Osteoblast (primary cell): ENCODE data around the gene ARPC4. TPM values are rescaled to one million over a fixed set of nuclear protein-coding genes. Genes with fewer than 3 reads are reported as not detected.

Experiments
- DNase-seq: peaks from one replicate; pipeline ENCODE4 v3.0.0; 2011; ENCODE audit warnings: low spot score, mixed read lengths; ENCODE audit not compliant: insufficient read length; ENCODE audit errors: missing footprints
- H2AFZ ChIP-seq: 2 replicates; pipeline ENCODE4 v1.6.0; 2011; ENCODE audit warnings: mild to moderate bottlenecking, low read length
- H3K27ac ChIP-seq: 2 replicates; pipeline ENCODE4 v1.5.1; 2011; ENCODE audit warnings: mild to moderate bottlenecking, low read depth, low read length, moderate library complexity
- H3K27me3 ChIP-seq: 2 replicates; pipeline ENCODE4 v1.6.0; 2012; ENCODE audit warnings: mild to moderate bottlenecking, control low read depth, inconsistent platforms, low read length, moderate library complexity; ENCODE audit not compliant: insufficient read depth
- H3K36me3 ChIP-seq: 2 replicates; pipeline ENCODE4 v1.5.1; 2011; ENCODE audit warnings: mild to moderate bottlenecking, low read length, control low read depth, moderate library complexity; ENCODE audit not compliant: insufficient read depth
- H3K4me1 ChIP-seq: 2 replicates; pipeline ENCODE4 v1.5.1; 2011; ENCODE audit warnings: mild to moderate bottlenecking, low read length, control low read depth, moderate library complexity; ENCODE audit not compliant: insufficient read depth
- H3K4me2 ChIP-seq: 2 replicates; pipeline ENCODE4 v1.6.0; 2011; ENCODE audit warnings: mild to moderate bottlenecking, low read length; ENCODE audit not compliant: insufficient read depth
- H3K4me3 ChIP-seq: fragments of 200-600 bp; sonication (generic); 3 replicates; pipeline ENCODE4 v1.5.1; 2012; ENCODE audit warnings: mild to moderate bottlenecking, low read length, inconsistent platforms; ENCODE audit not compliant: insufficient read depth
- H3K79me2 ChIP-seq: 2 replicates; pipeline ENCODE4 v1.6.0; 2012; ENCODE audit warnings: mild to moderate bottlenecking, low read length, control low read depth, inconsistent platforms; ENCODE audit not compliant: insufficient read depth
- H3K9me3 ChIP-seq: 2 replicates; pipeline ENCODE4 v1.5.1; 2011; ENCODE audit warnings: low read depth, low read length, control low read depth
- H4K20me1 ChIP-seq: 2 replicates; pipeline ENCODE4 v1.6.0; 2012; ENCODE audit warnings: mild to moderate bottlenecking, low read length, control low read depth; ENCODE audit not compliant: insufficient read depth
- total RNA-seq: library from RNA; depleted of rRNA; stranded (reverse); fragments of >200 nt; gene quantifications from 2 replicates; pipeline ENCODE4 v1.2.3, GENCODE V29; 2012
- TF ChIP-seq, protein P1 (sequence below): IDR thresholded peaks from 2 replicates; pipeline ENCODE4 v1.5.1; 2011; ENCODE audit warnings: mild to moderate bottlenecking, low read depth, low read length, moderate library complexity; ENCODE audit errors: extremely low read depth

ARPC4 gene
- total RNA-seq, 1 donor, result 222 TPM

DNA sequence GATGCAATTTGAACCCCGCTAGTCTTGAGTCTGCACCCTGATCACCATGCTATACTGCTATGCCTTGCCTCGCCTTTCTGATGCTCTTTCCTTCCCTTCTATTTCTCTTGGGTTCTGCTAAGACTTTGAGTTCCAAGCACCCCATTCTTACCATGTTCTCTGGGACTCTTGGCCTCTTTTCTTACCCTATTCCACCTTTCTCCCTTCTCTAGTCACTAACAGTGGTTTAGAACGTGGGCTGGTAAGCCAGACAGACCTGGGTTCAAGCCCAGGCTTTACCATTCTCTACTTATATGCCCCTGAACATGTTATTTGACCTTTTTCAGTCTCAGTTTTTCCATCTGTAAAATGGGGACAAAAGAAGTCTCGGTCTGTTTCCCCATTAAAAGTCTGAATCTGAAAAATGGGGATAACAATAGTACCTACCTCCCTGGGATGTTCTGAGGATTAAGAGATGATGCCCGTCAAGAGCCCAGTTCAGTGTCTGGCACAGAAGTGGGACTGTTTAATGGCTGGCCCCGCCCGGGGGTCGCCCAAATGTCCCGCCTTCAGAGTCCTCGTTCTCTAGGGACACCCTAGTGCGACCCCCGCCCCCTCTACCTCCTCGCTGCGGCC lies 985 bp upstream of the ARPC4 start:
- peak overlapping the region; percentile 73 for H2AFZ ChIP-seq
- H3K79me2 ChIP-seq, result peaks cover 50% of the 10 kb centered on the region

DNA sequence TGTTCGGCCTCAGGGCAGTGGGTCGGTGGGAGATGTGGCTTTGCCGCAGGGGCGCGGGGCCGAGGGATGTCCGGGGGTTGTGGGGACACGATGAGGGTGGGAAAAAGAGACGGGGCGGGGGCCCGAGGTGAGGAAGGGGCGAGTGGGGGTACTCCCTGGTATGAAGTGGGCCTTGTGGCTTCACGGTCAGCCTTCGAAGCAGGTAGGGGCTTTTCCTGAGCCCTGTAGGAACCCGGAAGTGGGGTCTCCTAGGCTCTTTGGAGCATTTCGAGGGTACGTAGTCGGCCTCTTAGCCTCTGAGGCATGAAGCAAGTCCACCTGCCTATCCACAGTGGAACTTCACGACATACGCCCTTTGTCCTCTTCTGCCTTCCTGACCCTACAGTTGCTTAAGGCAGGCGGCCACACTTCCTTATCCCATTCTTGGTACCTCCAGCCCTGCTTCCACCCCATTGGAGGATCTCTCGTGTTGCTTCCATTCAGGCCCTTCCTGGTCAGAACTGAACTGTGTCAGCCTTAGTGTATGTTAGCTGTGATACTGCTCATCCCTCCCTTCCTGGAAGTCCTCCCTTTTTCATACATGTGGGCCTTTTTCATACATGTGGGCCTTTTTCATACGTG lies 389 bp downstream of the ARPC4 start:
- peak overlapping the region; percentile 78 for H2AFZ ChIP-seq

More for the DNA sequence above, 985 bp upstream of the ARPC4 start:
- H3K36me3 ChIP-seq, result peaks cover 33% of the 10 kb centered on the region
- H3K9me3 ChIP-seq, result no peaks in the 10 kb centered on the region
- TF ChIP-seq, protein P1, sequence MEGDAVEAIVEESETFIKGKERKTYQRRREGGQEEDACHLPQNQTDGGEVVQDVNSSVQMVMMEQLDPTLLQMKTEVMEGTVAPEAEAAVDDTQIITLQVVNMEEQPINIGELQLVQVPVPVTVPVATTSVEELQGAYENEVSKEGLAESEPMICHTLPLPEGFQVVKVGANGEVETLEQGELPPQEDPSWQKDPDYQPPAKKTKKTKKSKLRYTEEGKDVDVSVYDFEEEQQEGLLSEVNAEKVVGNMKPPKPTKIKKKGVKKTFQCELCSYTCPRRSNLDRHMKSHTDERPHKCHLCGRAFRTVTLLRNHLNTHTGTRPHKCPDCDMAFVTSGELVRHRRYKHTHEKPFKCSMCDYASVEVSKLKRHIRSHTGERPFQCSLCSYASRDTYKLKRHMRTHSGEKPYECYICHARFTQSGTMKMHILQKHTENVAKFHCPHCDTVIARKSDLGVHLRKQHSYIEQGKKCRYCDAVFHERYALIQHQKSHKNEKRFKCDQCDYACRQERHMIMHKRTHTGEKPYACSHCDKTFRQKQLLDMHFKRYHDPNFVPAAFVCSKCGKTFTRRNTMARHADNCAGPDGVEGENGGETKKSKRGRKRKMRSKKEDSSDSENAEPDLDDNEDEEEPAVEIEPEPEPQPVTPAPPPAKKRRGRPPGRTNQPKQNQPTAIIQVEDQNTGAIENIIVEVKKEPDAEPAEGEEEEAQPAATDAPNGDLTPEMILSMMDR, result no peak
- H4K20me1 ChIP-seq, result peaks cover 14% of the 10 kb centered on the region
- H3K27ac ChIP-seq, result peak overlapping the region; percentile 93
- peak overlapping the region; percentile 99 for H3K4me2 ChIP-seq
- H3K4me1 ChIP-seq, result peaks cover 12% of the 10 kb centered on the region
- peak; percentile 9 for DNase-seq
- H3K4me3 ChIP-seq, result peak overlapping the region; percentile 91
- no peaks in the 10 kb centered on the region for H3K27me3 ChIP-seq

DNA sequence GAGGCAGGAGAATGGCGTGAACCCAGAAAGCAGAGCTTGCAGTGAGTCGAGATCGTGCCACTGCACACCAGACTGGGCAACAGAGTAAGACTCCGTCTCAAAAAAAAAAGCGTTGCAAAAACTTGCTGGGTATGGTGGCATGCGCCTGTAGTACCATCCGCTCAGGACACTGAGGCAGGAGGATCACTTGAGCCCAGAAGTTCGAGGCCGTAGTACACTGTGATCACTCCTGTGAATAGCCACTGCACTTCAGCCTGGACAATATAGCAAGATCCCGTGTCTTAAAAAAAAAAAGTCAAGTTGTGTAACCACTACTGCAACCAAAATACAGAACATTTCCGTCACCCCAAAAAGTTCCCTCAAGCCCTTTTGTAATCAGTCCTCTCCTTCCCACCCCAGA lies 1.5 kb downstream of the ARPC4 start:
- DNase-seq, result no peak
- no peaks in the 10 kb centered on the region for H3K27me3 ChIP-seq
- H3K4me2 ChIP-seq, result no peak overlapping the region

More for the DNA sequence above, 389 bp downstream of the ARPC4 start:
- peaks cover 12% of the 10 kb centered on the region for H3K4me1 ChIP-seq
- H3K9me3 ChIP-seq, result no peaks in the 10 kb centered on the region
- peak; percentile 89 for DNase-seq
- H3K4me2 ChIP-seq, result peak overlapping the region; percentile 99
- peak overlapping the region; percentile 93 for H3K27ac ChIP-seq
- H3K4me3 ChIP-seq, result peak overlapping the region; percentile 91
- no peaks in the 10 kb centered on the region for H3K27me3 ChIP-seq
- peaks cover 34% of the 10 kb centered on the region for H3K36me3 ChIP-seq
- TF ChIP-seq, protein P1, result no peak
- H4K20me1 ChIP-seq, result peaks cover 26% of the 10 kb centered on the region
- H3K79me2 ChIP-seq, result peaks cover 63% of the 10 kb centered on the region

DNA sequence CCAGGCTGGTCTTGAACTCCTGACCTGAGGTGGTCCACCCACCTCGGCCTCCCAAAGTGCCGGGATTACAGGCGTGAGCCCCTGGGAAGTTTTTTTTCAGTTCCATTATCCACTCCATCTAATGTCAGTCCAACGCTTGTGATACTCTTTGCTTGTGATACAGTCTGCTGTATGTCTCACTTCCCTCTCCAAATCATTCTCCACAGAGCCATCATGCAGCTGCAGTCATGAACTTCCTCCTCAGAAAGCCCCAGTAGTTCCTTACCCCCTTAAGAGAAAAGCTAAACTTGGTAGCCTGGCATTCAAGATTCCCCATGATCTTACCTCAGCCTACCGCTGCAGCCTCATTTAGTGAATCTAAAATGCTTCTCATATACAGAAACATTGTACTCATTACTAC lies 2.3 kb downstream of the ARPC4 start:
- peaks cover 76% of the 10 kb centered on the region for H3K79me2 ChIP-seq
- no peaks in the 10 kb centered on the region for H3K27me3 ChIP-seq
- no peaks in the 10 kb centered on the region for H3K9me3 ChIP-seq
- DNase-seq, result peak; percentile 8
- no peak overlapping the region for H3K4me3 ChIP-seq
- H3K4me1 ChIP-seq, result peaks cover 12% of the 10 kb centered on the region
- H4K20me1 ChIP-seq, result peaks cover 31% of the 10 kb centered on the region
- H3K27ac ChIP-seq, result no peak overlapping the region
- no peak overlapping the region for H2AFZ ChIP-seq
- TF ChIP-seq, protein P1, result no peak
- H3K36me3 ChIP-seq, result peaks cover 41% of the 10 kb centered on the region
- H3K4me2 ChIP-seq, result no peak overlapping the region

More for the DNA sequence above, 1.5 kb downstream of the ARPC4 start:
- Histone ChIP-seq H3K4me1 (peaks cover 12% of the 10 kb centered on the region), H3K9me3 (no peaks in the 10 kb centered on the region), H4K20me1 (peaks cover 31% of the 10 kb centered on the region), H3K79me2 (peaks cover 69% of the 10 kb centered on the region), H3K4me3 (no peak overlapping the region), H3K36me3 (peaks cover 41% of the 10 kb centered on the region), H2AFZ (no peak overlapping the region), H3K27ac (no peak overlapping the region)
- TF ChIP-seq, protein P1, result no peak
